PC-3 (cell line): ENCODE measurements around the gene CBARP. TPM values are rescaled to one million over a fixed set of nuclear protein-coding genes. Genes with fewer than 3 reads are reported as not detected.

Experiments used
- ATAC-seq: fragments of 200-7000 bp; cut with Tn5 transposase; 2 replicates; pipeline ENCODE4 v1.9.1; 2020; ENCODE audit warnings: mild to moderate bottlenecking, moderate library complexity
- BruUV-seq: library from RNA; stranded (reverse); fragments of 400-500 nt; replicated peaks from 2 replicates; lab custom pipeline; 2021; lab: Mats Ljungman, UMichigan
- CTCF ChIA-PET: fragments of 300-600 bp; sonication (Branson Sonifier 250); formaldehyde crosslinking; loops from one replicate; lab custom pipeline; 2022; ENCODE audit warnings: antibody characterized with exemption; lab: Charles Lee
- POLR2A ChIA-PET: fragments of 300-600 bp; sonication (Branson Sonifier 250); formaldehyde crosslinking; loops from one replicate; lab custom pipeline; 2022; ENCODE audit warnings: antibody characterized with exemption; ENCODE audit not compliant: unreplicated experiment; lab: Charles Lee
- DNase-seq: peaks from one replicate; pipeline ENCODE4 v3.0.0-alpha.2; 2015
- H2AFZ ChIP-seq: fragments of 300-600 bp; sonication (generic); 2 replicates; pipeline ENCODE4 v1.6.0; 2016; ENCODE audit warnings: antibody characterized with exemption, low read length
- H3F3A ChIP-seq: fragments of 300-600 bp; sonication (generic); one replicate; pipeline ENCODE4 v1.6.0; 2017; ENCODE audit warnings: antibody characterized with exemption, low read length, control low read depth, mild to moderate bottlenecking; ENCODE audit not compliant: unreplicated experiment
- H3K27ac ChIP-seq: fragments of 300-600 bp; sonication (generic); 2 replicates; pipeline ENCODE4 v1.5.1; 2016; ENCODE audit warnings: mild to moderate bottlenecking, low read length
- H3K27me3 ChIP-seq: fragments of 300-600 bp; sonication (generic); 2 replicates; pipeline ENCODE4 v1.6.1; 2016; ENCODE audit warnings: low read length, mixed read lengths
- H3K36me3 ChIP-seq: fragments of 300-600 bp; sonication (generic); 2 replicates; pipeline ENCODE4 v1.6.1; 2016; ENCODE audit warnings: low read depth, mixed run types, low read length, mixed read lengths
- H3K4me1 ChIP-seq: fragments of 300-600 bp; sonication (generic); 2 replicates; pipeline ENCODE4 v1.5.1; 2016; ENCODE audit warnings: low read length; ENCODE audit not compliant: insufficient read depth
- H3K4me2 ChIP-seq: fragments of 300-600 bp; sonication (generic); 2 replicates; pipeline ENCODE4 v1.6.0; 2016; ENCODE audit warnings: low read length
- H3K4me3 ChIP-seq: fragments of 300-600 bp; sonication (generic); 2 replicates; pipeline ENCODE4 v1.5.1; 2016; ENCODE audit warnings: mild to moderate bottlenecking, low read length, mixed read lengths
- H3K79me2 ChIP-seq: fragments of 300-600 bp; sonication (generic); 2 replicates; pipeline ENCODE4 v1.6.1; 2017; ENCODE audit warnings: low read length, mixed read lengths
- H3K9ac ChIP-seq: fragments of 300-600 bp; sonication (generic); 2 replicates; pipeline ENCODE4 v1.6.0; 2016; ENCODE audit warnings: mild to moderate bottlenecking, low read length
- H3K9me2 ChIP-seq: fragments of 300-600 bp; sonication (generic); replicated peaks from 2 replicates; pipeline ENCODE4 v1.6.1; 2016; ENCODE audit warnings: mixed run types, low read length, mixed read lengths
- H3K9me3 ChIP-seq: fragments of 300-600 bp; sonication (generic); 2 replicates; pipeline ENCODE4 v1.6.1; 2016; ENCODE audit warnings: low read length, mixed read lengths
- H4K20me1 ChIP-seq: fragments of 300-600 bp; sonication (generic); 2 replicates; pipeline ENCODE4 v1.6.1; 2016; ENCODE audit warnings: low read length, mixed read lengths
- CTCF ChIP-seq: fragments of 300-600 bp; sonication (generic); conservative IDR thresholded peaks from 2 replicates; pipeline ENCODE4 v1.5.1; 2017; ENCODE audit warnings: antibody characterized with exemption, low read depth, mild to moderate bottlenecking, low read length
- EZH2 ChIP-seq: fragments of 300-600 bp; sonication (generic); IDR thresholded peaks from one replicate; pipeline ENCODE4 v1.6.1; 2017; ENCODE audit warnings: antibody characterized with exemption, mild to moderate bottlenecking, low read length; ENCODE audit not compliant: unreplicated experiment
- EZH2phosphoT487 ChIP-seq: fragments of 300-600 bp; sonication (generic); IDR thresholded peaks from 2 replicates; pipeline ENCODE4 v1.6.1; 2018; ENCODE audit warnings: mild to moderate bottlenecking, antibody characterized with exemption, low read length, borderline replicate concordance
- intact Hi-C: fragments of 100-400 bp; cut with micrococcal nuclease; formaldehyde crosslinking; loops from 2 replicates; pipeline ENCODE4 v1.9.0; 2023
- total RNA-seq: library from RNA; depleted of rRNA; stranded (reverse); fragments of >200 nt; gene quantifications from 2 replicates; pipeline ENCODE4 v1.2.3, GENCODE V29; 2014

Gene CBARP
- total RNA-seq, 1 experiment from 2014 or later: 3.3 TPM

GRCh38 chr19:1254081-1254527 lies 16.3 kb upstream of the CBARP start:
- ChIA-PET CTCF (interaction anchor here (1.7 kb wide), 1 partner anchor 12 kb away, joined by 13 read pairs; no protein-coding TSS in a partner anchor), POLR2A (interaction anchor here (1.9 kb wide), 1 partner anchor 15 kb away, joined by 29 read pairs; the partner anchor contains the start of gene CIRBP)
- no peak for ATAC-seq
- no TSS peak for BruUV-seq
- peaks cover 8% of the 10 kb centered on the region for H4K20me1 ChIP-seq
- H3K9me3 ChIP-seq: no peaks in the 10 kb centered on the region
- peak overlapping the region; percentile 94 for H3K27ac ChIP-seq
- no peak overlapping the region for H3K9ac ChIP-seq
- H2AFZ ChIP-seq: no peak overlapping the region
- intact Hi-C loops: no loop called here
- no peak overlapping the region for H3K4me3 ChIP-seq
- peaks cover 56% of the 10 kb centered on the region for H3K79me2 ChIP-seq
- 0 out of 2 replicates have a peak overlapping the region, but pooled peaks have one; percentile 97 for H3K4me2 ChIP-seq
- TF ChIP-seq EZH2: no peak
- TF ChIP-seq EZH2phosphoT487: no peak
- TF ChIP-seq CTCF: no peak
- no peaks in the 10 kb centered on the region for H3K27me3 ChIP-seq
- H3F3A ChIP-seq: peaks cover 9% of the 10 kb centered on the region
- no peak for DNase-seq
- peaks cover 18% of the 10 kb centered on the region for H3K4me1 ChIP-seq
- H3K36me3 ChIP-seq: peaks cover 45% of the 10 kb centered on the region
- no peaks in the 10 kb centered on the region for H3K9me2 ChIP-seq

- Histone ChIP-seq H2AFZ (no peak overlapping the region), H3K9me3 (no peaks in the 10 kb centered on the region), H3K4me2 (peak overlapping the region; percentile 97), H3K9me2 (no peaks in the 10 kb centered on the region), H3F3A (peaks cover 5% of the 10 kb centered on the region), H3K27me3 (no peaks in the 10 kb centered on the region), H3K9ac (peak overlapping the region; percentile 86), H4K20me1 (peaks cover 8% of the 10 kb centered on the region), H3K4me1 (peaks cover 14% of the 10 kb centered on the region), H3K4me3 (peak overlapping the region; percentile 86), H3K27ac (peak overlapping the region; percentile 94), H3K79me2 (peaks cover 56% of the 10 kb centered on the region), H3K36me3 (peaks cover 45% of the 10 kb centered on the region)
- DNase-seq: peak; percentile 56
- CTCF ChIA-PET: interaction anchor here (1.0 to 1.7 kb wide), 2 partner anchors 10 to 13 kb away, joined by 3 to 13 read pairs; no protein-coding TSS in a partner anchor
- intact Hi-C loops: no loop called here
- no TSS peak for BruUV-seq
- POLR2A ChIA-PET: interaction anchor here (0.5 to 1.9 kb wide), 3 partner anchors 11 to 805 kb away, joined by 4 to 29 read pairs (median 14); partner anchors contain the start of gene CIRBP
- ATAC-seq: peak; percentile 2
- no peak for TF ChIP-seq EZH2phosphoT487
These were observed 15.8 kb upstream of the CBARP start for GRCh38 chr19:1253514-1254080.

- POLR2A ChIA-PET: interaction anchor here (0.5 to 1.9 kb wide), 3 partner anchors 11 to 806 kb away, joined by 4 to 29 read pairs (median 14); partner anchors contain the start of gene CIRBP
- BruUV-seq: no TSS peak
- Histone ChIP-seq H3K36me3 (peaks cover 45% of the 10 kb centered on the region), H3K4me3 (peak overlapping the region; percentile 86), H3F3A (peaks cover under 1% of the 10 kb centered on the region), H4K20me1 (peaks cover 8% of the 10 kb centered on the region), H3K79me2 (peaks cover 56% of the 10 kb centered on the region), H3K4me1 (peaks cover 15% of the 10 kb centered on the region), H3K9ac (peak overlapping the region; percentile 86), H3K4me2 (peak overlapping the region; percentile 97), H3K9me3 (no peaks in the 10 kb centered on the region), H3K27ac (peak overlapping the region; percentile 94), H3K27me3 (no peaks in the 10 kb centered on the region), H2AFZ (no peak overlapping the region), H3K9me2 (no peaks in the 10 kb centered on the region)
- CTCF ChIA-PET: interaction anchor here (0.6 to 1.7 kb wide), 3 partner anchors 11 to 16 kb away, joined by 3 to 13 read pairs (median 4); partner anchors contain the start of gene CIRBP
- peak; percentile 23 for ATAC-seq
- TF ChIP-seq CTCF: no peak
- TF ChIP-seq EZH2phosphoT487: no peak
- no peak for TF ChIP-seq EZH2
- peak; percentile 79 for DNase-seq
- intact Hi-C loops: loop anchor here (1.0 kb wide), 1 partner anchor 16 kb away; the partner anchor contains the start of gene CIRBP
These were observed 15.2 kb upstream of the CBARP start for GRCh38 chr19:1252821-1253513.
